GM19193 (cell line): ENCODE results near the gene IL22RA2.
A peak's percentile ranks its signal among the peaks of the same experiment; 100 is the strongest.

Source experiments
- POLR2A ChIP-seq: IDR thresholded peaks from 4 replicates; pipeline ENCODE4 v1.6.1; 2011; ENCODE audit not compliant: insufficient read depth, insufficient read length; ENCODE audit errors: extremely low read depth

IL22RA2 gene, protein sequence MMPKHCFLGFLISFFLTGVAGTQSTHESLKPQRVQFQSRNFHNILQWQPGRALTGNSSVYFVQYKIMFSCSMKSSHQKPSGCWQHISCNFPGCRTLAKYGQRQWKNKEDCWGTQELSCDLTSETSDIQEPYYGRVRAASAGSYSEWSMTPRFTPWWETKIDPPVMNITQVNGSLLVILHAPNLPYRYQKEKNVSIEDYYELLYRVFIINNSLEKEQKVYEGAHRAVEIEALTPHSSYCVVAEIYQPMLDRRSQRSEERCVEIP

DNA sequence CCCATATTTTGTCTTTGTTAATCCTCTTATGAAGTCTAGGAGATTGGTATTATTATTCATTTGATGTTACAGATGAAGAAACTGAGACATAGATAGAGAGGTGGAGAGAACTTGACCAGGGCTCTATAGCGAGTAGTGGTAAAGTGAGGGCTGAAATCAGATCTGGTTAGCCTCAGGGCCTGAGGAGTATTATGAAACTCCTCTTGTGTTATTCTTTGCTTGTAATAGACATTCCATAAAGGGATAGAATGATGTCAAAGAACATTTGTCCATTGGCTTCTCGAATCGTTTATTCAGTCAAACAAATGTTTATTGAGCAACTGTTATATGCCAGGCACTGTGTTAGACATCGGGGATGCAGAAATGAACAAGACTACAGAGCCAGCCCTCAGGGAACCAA, at the start of gene IL22RA2:
IL22RA2 (minus strand) TSS at position 144 of the 400 bp plus-strand sequence. CDS start 11,895 bp downstream, outside the sequence.
- TF ChIP-seq POLR2A: no peak

DNA sequence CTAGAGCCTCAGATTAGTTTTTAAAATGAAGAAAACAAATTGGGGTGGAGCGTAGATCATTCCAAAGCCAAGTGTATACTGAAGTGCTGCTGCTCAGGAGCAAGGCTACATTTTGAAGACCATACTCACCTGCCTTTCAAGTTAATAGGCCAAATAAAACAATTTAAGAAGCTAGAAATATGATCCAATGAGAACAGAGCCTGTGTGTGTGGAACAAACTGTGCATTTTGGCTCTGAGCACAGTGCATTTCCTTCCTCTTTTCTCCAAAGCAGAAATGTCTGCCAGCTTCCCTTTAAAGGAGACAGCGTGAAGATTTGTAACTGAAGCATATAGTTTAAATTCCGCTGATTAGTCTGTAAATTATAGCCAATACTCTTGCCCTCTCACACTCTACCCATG, 48.9 kb upstream of the IL22RA2 start:
- no peak for TF ChIP-seq POLR2A

DNA sequence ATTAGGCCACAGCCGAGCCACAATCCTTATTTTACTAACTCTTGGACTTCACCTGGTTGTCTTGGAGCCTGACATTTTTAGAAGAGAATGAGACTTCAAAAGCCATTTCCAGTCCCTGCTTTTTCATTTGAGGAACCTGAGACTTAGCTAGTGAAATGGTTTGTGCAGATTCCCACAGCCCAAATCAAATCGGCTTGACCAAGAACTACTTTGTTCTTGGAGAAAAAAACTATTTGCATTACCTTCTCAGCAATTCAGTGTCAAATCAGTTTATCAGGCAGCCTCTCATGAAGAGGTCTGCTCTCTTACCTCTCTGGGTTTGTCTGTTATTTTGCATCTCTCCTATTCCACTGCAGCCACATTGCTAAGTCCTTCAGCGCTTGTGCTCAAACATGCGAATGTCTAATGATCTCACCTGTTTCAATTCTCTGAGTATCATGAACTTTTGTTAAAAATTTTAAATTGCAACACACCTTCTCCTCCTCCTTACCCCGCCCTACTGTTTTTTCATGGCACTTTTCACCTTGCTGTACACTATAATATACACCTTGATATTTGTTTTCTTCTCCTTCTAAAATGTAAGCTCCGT, 46.3 kb upstream of the IL22RA2 start:
- TF ChIP-seq POLR2A: no peak

DNA sequence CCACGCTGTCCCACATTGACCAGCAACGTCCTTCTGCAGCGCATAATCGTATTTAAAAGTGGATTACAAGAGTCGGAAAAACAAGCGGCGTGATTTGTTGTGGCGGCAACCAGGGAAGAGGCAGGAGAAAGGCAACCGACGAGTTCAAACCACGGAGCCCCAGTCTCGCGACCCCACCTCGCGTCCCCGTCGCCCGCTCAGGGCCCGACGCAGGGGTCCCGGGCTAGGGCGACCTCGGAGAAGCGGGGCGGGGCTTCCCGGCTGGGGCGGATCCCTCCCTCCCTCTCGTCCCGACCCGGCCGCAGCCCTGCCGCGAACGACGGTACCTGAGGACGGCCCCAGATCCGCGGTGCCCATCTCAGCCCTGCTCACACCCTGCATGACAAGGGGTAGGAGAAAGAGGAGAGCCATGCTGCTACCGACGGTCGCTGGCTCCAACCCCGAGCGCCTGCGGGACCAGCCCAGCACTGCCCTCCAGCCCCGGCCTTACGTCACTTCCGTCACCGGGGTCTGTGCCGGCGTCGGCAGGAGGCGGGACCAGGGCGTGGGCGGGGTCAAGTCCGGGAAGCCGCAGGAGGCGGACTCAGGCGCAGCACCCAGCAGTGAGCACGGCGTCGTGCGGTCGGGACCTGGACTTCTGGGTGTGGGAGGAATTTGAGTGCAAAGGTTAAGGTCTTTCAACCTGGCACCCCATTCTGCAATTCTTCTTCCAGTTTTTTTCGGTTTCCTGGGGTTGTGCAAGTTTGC, 45.6 kb upstream of the IL22RA2 start, which contains the start of gene IFNGR1:
IFNGR1 (minus strand) TSS at position 469 of the 747 bp plus-strand sequence; CDS start at position 411, 58 bp downstream.
- peak; percentile 84 for TF ChIP-seq POLR2A

DNA sequence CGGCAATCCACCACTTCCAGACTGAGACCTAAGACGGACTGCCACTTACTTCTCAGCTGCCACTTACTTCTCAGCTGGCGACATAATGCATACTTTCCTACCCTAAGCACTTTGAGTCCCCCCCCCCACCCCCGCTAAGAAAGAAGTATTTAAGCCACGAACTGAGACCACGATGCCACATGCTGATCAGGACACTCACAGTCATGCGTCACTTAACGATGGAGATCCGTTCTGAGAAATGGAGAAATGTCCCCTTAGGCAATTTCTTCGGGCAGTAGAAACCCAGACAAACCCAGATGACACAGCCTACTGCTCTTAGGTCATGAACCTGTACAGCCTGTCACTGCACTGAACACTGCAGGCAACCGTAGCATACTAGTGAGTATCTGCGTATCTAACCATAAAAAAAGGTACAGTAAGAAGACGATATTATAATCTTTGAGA, 45.1 kb upstream of the IL22RA2 start:
- peak; percentile 19 for TF ChIP-seq POLR2A

DNA sequence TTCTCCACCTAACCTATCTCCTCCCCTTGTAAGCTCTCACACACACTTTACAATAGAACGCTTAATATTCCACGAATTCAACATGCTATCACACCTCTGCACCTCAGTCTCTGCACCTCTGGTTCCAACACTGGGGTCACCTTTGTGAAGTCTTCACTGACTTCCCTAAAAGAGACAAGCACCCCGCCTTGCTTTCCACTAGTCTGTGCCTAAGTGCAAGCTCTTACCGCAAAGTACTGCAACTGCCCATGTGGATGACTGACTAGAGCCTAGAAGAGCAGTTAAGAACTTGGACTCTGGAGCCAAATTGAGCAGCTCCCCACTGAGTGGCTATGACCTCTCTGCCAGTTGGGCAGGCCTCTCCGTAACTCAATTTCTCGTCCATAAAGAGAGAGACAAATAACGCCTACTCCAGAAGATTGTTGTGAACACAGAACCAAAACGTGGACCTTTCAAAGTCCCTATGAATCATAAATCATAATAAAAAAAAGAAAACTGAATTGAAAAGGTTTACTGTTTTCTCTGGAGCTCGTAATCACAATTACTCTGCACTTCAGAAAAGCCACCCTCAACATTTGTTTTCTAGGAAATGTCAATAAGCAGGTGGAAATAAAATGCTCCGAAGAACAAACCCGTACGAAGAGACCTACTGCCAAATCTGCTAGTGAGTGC, 44.5 kb upstream of the IL22RA2 start:
- TF ChIP-seq POLR2A: no peak

DNA sequence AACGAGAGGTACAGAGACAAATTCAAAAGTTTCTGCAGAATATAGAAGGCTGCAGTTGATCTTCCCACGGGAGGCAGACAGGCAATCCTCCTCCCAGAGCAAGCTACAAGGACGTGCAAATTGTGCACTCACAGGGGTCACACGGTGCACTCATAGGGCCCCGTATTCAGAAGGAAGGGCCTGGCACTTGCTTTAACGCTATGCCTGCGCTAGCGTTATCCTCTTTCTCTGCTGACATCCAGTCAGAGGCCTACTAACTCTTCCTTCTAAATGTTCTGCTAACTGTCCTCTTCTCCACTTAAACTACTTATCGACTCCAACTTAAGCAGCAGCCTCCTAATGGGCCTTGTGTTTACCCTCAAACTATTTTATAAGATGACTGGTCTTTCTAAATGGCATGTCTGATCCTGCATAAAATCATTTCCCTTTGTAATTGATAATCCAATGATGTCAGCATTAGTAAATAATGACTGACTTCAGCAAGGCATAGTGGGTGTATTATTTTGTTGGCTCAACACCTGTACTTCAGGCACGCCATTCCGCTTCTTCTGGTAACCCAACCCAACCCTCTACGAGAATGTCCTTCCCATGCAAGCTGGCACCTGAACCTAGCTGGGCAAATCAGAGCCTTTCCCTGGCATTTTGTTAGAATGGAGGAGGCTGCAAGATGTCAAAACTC, 43.6 kb upstream of the IL22RA2 start:
- peak; percentile 19 for TF ChIP-seq POLR2A

DNA sequence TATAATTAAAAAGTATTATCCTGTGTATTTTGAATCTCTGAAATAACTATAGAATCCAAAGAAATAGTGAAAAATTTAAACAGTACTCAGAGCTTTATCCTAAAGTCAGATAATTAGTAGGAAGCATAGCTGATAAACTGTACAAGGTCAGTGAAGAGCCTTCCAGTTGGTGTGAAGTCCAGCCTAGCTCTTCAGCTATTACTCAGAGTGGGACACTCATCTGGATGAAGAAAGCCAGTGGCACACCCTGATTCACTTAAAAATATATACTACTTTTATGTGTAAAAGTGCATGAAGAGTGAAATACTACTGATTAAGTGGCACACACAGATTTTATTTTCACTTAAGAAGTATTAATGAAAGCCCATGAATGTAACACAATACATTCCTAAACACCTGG, 42.7 kb upstream of the IL22RA2 start:
- no peak for TF ChIP-seq POLR2A

DNA sequence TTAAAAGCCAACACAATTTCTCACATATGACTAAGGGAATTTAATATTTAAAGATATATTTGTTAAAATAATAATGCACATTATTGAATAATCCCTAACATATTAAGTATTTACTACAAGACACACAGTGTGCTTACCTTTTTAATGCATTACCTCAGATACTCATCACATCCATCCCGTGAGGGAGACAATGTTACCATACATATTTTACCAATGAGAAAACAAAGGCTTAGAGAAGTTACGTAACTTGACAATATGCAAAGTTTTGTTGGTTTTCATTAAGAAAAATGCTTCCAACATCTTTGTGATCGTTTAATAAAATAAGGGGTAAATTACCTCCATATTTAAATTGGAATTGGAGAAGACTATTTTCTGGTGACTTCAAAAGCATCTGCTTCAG, 41.5 kb upstream of the IL22RA2 start:
- no peak for TF ChIP-seq POLR2A

DNA sequence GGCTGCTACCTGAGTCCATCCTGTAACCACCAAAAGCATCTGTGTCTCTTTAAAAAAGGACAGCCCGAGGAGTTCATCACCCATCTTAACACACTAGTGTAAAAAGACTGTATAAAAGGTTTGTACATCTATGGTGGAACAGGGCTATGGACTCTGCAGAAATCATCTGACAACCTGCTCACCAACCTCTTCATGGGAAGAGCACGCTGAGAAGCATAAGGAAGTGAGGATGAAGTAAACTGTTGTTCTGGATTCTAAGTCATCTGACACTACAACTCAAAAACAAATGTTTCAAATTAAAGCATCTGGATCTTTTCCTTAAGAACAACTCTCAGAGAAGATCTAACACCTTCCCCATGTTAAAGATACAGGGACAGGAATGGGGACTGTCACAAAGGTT, 40.4 kb upstream of the IL22RA2 start:
- TF ChIP-seq POLR2A: no peak

DNA sequence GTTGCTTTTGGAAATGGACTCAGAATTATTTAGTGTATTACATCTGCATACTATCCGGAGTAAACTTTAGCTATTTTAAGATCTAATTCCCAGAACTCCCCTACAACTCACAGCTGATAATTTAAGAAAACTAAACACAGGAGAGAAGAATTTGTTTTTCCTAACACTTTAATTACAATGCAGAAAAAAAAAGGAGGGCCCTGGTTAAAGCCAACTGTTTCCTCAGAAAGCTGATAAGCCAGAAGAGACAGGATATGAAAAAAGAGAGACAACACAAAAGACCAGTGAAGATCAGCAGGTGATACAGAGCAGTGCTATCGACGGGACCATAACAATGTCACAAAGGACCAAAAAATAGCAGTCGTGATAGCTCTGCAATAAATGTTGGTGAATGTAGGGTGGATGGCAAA, 39.9 kb upstream of the IL22RA2 start:
- TF ChIP-seq POLR2A: no peak

DNA sequence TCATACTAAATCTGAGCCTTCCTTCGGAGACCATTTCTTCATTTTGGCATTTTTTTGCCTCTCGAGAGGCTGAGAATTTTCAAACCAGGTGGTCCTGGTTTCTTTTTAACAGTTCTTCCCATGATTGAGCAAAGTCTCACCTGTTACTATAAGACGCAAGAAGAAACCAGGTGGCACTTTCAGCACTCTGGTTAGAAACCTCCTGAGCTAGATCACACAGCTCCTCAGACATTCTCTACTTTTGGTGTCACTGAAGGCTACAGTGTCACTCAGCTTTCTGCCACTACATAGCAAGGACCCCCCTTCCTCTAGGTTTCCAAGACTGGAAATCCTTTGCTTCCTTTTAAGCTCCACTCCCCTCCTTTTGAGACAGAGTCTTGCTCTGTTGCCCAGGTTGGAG, 38.5 kb upstream of the IL22RA2 start:
- no peak for TF ChIP-seq POLR2A

DNA sequence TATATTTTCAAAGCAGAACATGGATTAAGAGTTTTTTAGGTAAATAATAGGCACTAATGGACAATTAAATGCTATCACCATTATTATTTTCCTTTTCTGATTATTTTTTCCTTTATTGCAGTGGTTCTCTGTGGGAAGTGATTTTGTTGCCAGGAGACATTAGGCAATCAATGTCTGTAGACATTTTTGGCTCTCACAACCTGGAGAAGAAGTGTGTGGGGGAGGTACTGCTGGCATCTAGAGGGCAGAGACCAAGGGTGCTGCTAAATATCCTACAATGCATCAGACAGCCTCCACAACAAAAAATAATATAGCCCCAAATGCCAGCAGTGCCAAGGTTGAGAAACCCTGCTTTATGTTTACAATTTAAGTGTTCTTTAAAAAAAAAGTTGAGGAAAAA, 37.5 kb upstream of the IL22RA2 start:
- no peak for TF ChIP-seq POLR2A

DNA sequence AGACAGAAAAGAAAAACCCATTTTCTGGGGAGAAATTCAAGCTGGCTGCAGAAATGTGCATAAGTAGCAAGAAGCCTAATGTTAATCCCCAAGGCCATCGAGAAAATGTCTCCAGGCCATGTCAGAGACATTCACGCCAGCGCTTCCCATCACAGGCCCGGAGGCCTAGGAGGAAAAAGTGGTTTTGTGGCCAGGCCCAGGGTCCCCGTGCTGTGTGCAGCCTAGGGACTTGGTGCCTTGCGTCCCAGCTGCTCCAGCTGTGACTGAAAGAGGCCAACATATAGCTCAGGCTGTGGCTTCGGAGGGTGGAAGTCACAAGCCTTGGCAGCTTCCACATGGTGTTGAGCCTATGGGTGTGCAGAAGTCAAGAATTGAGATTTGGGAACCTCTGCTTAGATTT, 34.8 kb upstream of the IL22RA2 start:
- TF ChIP-seq POLR2A: no peak

DNA sequence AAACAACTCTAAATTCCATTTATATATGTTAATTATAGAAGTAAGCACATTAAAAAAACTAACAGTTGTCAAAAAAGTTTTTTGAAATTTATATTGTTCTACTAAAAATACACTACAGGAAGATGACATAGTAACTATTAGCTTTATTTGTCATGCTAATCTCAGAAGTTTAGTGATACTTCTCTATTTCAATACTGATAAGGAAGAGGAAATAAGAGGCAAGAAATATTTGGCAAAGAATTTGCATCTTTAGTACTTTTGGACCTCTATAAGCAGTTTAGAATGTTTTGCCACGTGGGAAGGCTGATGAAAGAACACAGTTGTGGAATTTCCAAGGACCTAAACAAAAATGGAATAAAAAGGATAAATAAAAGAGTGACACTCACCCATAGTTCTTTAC, 33.1 kb upstream of the IL22RA2 start:
- no peak for TF ChIP-seq POLR2A
